ENCODE data around the gene OR52E8.

The OR52E8 gene

DNA sequence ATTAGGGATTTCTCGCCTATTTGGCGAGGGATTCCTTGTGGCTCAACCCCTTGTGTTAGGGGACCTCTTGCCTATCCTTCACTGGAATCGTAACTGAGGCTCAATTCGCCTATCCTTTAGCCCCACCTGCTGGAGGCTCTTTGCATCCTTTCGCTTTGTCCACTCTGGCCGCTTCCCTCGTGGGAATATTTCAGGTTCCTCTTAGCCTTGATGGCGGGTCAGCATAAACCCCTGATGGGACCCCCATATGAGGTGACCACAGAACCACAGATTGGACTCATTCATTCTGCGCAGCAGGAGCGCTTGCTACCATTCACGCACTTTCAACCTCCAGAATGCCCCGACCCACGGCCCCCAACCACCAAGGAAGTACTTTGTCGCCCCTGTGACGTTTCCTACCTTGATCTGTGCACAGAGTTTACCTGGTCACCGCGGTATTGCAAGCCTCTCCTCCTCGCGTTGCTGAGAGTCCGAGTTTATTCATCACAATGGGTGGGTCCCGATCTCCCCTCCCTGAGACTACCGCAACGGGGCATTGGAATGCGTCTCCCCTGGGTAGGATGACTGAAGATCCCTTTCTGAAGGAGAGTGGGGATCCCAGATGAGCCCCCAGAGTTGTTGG lies 48.9 kb downstream of the OR52E8 start, which contains the start of gene OR52N2:
Gene OR52N2, plus strand, starts transcription at position 425 of the 622 bp plus-strand sequence. CDS start 11,412 bp downstream, outside the sequence.
- DNase-seq (ENCODE audit: low read depth in 2 of 2), result peak; percentile 52 to 61

DNA sequence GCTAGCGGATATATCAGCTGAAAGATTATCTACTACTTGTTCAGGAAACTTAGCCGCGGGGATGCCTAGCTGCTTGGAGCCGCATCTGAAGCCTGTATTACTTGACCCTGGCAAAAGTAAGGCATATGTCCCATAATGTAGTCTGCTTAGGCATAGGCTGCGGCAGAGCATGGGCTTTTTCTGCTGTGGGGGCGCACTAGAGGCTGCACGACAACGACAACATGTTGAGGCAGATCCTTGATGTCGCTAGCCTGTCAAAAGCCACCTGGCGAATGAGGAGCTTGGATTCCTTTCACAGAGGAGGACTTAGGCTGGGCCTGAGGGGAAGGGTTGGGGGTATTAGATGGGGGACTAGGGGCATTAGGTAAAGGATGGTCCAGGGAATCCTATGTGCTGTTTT lies 49.9 kb downstream of the OR52E8 start:
- no peak for DNase-seq (ENCODE audit: low read depth in 2 of 2)
